ENCODE data around the gene BOLA3.

- TF ChIP-seq CTCF (conservative IDR thresholded peaks at IDR 0.05; ENCODE audit: low read depth, low read length) (no peak), RCOR1 (IDR thresholded peaks at IDR 0.05; ENCODE audit: insufficient replicate concordance, low read length) (no peak), POLR2A (IDR thresholded peaks at IDR 0.05; ENCODE audit: low read depth, low read length) (no peak), CHD1 (IDR thresholded peaks at IDR 0.05; ENCODE audit: low read depth, low read length) (no peak), RFX5 (IDR thresholded peaks at IDR 0.05; ENCODE audit: low read depth, low read length) (no peak)
Measured at GRCh38 chr2:74155830-74156229, 8.1 kb upstream of the BOLA3 start.
